Panc1 (cell line): ENCODE measurements around the gene MITF. TPM values are rescaled to one million over a fixed set of nuclear protein-coding genes. Genes with fewer than 3 reads are reported as not detected.

ENCODE experiments used
- ATAC-seq: fragments of 200-7000 bp; cut with Tn5 transposase; 2 replicates; pipeline ENCODE4 v1.9.1; 2020; ENCODE audit warnings: mild to moderate bottlenecking, moderate library complexity
- BruUV-seq: library from RNA; stranded (reverse); fragments of 400-500 nt; replicated peaks from 2 replicates; lab custom pipeline; 2021; lab: Mats Ljungman, UMichigan
- CTCF ChIA-PET: fragments of 300-600 bp; sonication (Branson Sonifier 250); formaldehyde crosslinking; loops from one replicate; lab custom pipeline; 2022; ENCODE audit warnings: antibody characterized with exemption; lab: Charles Lee
- POLR2A ChIA-PET: fragments of 300-600 bp; sonication (Branson Sonifier 250); formaldehyde crosslinking; loops from one replicate; lab custom pipeline; 2022; ENCODE audit warnings: antibody characterized with exemption; lab: Charles Lee
- DNase-seq: peaks from one replicate; pipeline ENCODE4 v3.0.0-alpha.2; 2010; ENCODE audit warnings: low read depth, low spot score
- H3K27ac ChIP-seq: 2 replicates; pipeline ENCODE4 v1.5.1; 2011; ENCODE audit warnings: mild to moderate bottlenecking, low read length, inconsistent platforms
- H3K27me3 ChIP-seq: fragments of 200-500 bp; sonication (Bioruptor generic); 2 replicates; pipeline ENCODE4 v1.6.0; 2014; ENCODE audit warnings: low read length, inconsistent platforms; ENCODE audit not compliant: control insufficient read depth, insufficient read depth
- H3K36me3 ChIP-seq: fragments of 200-500 bp; sonication (Bioruptor generic); 2 replicates; pipeline ENCODE4 v1.5.1; 2014; ENCODE audit warnings: inconsistent platforms, mild to moderate bottlenecking, low read length, moderate library complexity; ENCODE audit not compliant: control insufficient read depth, insufficient read depth
- H3K4me1 ChIP-seq: 2 replicates; pipeline ENCODE4 v1.5.1; 2011; ENCODE audit warnings: inconsistent platforms, mild to moderate bottlenecking, low read length, moderate library complexity; ENCODE audit not compliant: control insufficient read depth, insufficient read depth
- H3K4me3 ChIP-seq, 2 experiments: 2 replicates each; pipeline ENCODE4 v1.5.1; 2011 to 2012; ENCODE audit warnings: low read depth in 2 of 2, low read length in 2 of 2, mild to moderate bottlenecking in 2 of 2, inconsistent platforms in 1 of 2, moderate library complexity in 1 of 2
- H3K9me3 ChIP-seq: fragments of 200-500 bp; sonication (Bioruptor generic); 2 replicates; pipeline ENCODE4 v1.5.1; 2014; ENCODE audit warnings: low read depth, mild to moderate bottlenecking, inconsistent platforms, low read length, moderate library complexity; ENCODE audit not compliant: control insufficient read depth, insufficient read depth
- CTCF ChIP-seq: fragments of 450-650 bp; IDR thresholded peaks from 2 replicates; pipeline ENCODE4 v1.5.1; 2017; ENCODE audit warnings: mild to moderate bottlenecking
- POLR2AphosphoS5 ChIP-seq: IDR thresholded peaks from 2 replicates; pipeline ENCODE4 v1.6.1; 2012; ENCODE audit warnings: mild to moderate bottlenecking, low read depth, low read length, moderate library complexity
- REST ChIP-seq, 2 experiments: IDR thresholded peaks; 2 replicates each; pipeline ENCODE4 v1.6.1; 2011 to 2012; ENCODE audit warnings: low read depth in 2 of 2, control low read depth in 1 of 2, low read length in 1 of 2, mild to moderate bottlenecking in 1 of 2, moderate library complexity in 1 of 2; ENCODE audit not compliant: insufficient read depth in 1 of 2
- SIN3A ChIP-seq: IDR thresholded peaks from 2 replicates; pipeline ENCODE4 v1.6.1; 2012; ENCODE audit warnings: low read depth, mild to moderate bottlenecking, low read length, moderate library complexity, borderline replicate concordance; ENCODE audit not compliant: insufficient read depth
- TCF7L2 ChIP-seq: IDR thresholded peaks from 2 replicates; pipeline ENCODE4 v1.6.1; 2011; ENCODE audit warnings: mild to moderate bottlenecking, low read depth, low read length, inconsistent platforms
- in situ Hi-C: cut with HindIII; loops from 2 replicates; pipeline ENCODE4 v1.10.0; 2016; ENCODE audit warnings: low sequenced_read_pairs, low pct_unique_long_range_greater_than_20kb
- intact Hi-C: fragments of 100-400 bp; cut with micrococcal nuclease; formaldehyde crosslinking; loops from one replicate; pipeline ENCODE4 v1.10.0; 2022; ENCODE audit not compliant: unreplicated experiment
- total RNA-seq: library from RNA; stranded (reverse); gene quantifications from one replicate; pipeline ENCODE4 v1.2.1, GENCODE V29; 2021; ENCODE audit not compliant: unreplicated experiment

MITF gene
- total RNA-seq, 1 experiment from 2014 or later, result 10.8 TPM

DNA sequence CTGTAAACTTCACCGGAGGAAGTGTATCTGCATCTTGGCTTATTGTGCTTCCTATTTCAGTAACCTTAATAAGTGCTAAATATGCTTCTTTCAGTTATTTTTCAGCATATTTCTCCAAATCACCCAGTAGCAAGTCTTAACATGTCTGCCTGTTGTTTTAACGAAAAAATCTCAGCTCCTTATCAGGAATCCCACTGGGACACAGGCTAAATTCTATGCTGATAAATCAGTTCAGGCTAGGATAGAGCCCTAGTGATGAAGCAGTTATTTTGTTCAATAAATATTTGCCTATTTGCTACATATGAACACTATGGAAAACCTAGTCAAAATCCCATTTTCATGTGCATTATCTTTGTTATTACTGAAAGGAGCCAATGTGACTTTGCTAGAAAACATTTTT, 8.2 kb upstream of the MITF start:
- DNase-seq, result no peak
- intact Hi-C loops (no loop called here), in situ Hi-C loops (no loop called here)
- Histone ChIP-seq H3K4me1 (no peaks in the 10 kb centered on the region), H3K27ac (no peak overlapping the region), H3K9me3 (no peaks in the 10 kb centered on the region), H3K27me3 (no peaks in the 10 kb centered on the region), H3K4me3 (no peak overlapping the region), H3K36me3 (no peaks in the 10 kb centered on the region)
- TF ChIP-seq REST (IDR thresholded peaks at IDR 0.05; ENCODE audit: insufficient read depth in 1 of 2, low read depth in 2 of 2, low read length in 1 of 2) (no peak), POLR2AphosphoS5 (no peak), CTCF (no peak), TCF7L2 (no peak), SIN3A (no peak)
- CTCF ChIA-PET, result no interaction called here
- BruUV-seq, result no TSS peak
- no peak for ATAC-seq
- POLR2A ChIA-PET, result no interaction called here

DNA sequence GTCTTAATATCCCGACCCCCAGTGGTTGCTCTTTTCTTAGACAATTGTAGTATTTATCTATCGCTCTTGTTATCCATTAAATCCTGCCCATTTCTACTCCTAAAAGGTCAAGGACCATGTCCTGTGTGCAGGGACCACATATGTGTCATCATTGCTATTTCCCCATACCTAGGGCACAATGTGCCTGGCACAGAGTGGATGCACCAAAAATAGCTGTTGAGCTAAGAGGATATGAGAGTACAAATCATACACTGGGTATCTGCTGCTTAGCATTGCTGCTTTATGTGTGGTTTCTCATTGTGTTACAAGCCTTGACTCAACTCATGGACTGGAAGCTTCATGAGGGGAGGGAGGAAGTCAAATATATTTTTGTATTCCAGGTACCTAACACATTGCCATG, 3.4 kb upstream of the MITF start:
- CTCF ChIA-PET, result interaction anchor here (0.5 kb wide), 1 partner anchor 109 kb away, joined by 14 read pairs; no protein-coding TSS in a partner anchor
- in situ Hi-C loops, result no loop called here
- POLR2A ChIA-PET, result no interaction called here

More for the DNA sequence above, 3.4 kb upstream of the MITF start:
- DNase-seq (no peak), ATAC-seq (no peak)
- H3K27me3 ChIP-seq, result no peaks in the 10 kb centered on the region
- intact Hi-C loops, result no loop called here
- no peak overlapping the region for H3K4me3 ChIP-seq
- no peak overlapping the region for H3K27ac ChIP-seq
- TF ChIP-seq CTCF, result no peak
- TF ChIP-seq REST (IDR thresholded peaks at IDR 0.05; ENCODE audit: insufficient read depth in 1 of 2, low read depth in 2 of 2, low read length in 1 of 2), result no peak
- TF ChIP-seq TCF7L2, result no peak
- no peak for TF ChIP-seq SIN3A
- TF ChIP-seq POLR2AphosphoS5, result no peak
- no TSS peak for BruUV-seq
- H3K4me1 ChIP-seq, result peaks cover 4% of the 10 kb centered on the region; the same call in 1 of the 2 replicates
- no peaks in the 10 kb centered on the region for H3K9me3 ChIP-seq
- no peaks in the 10 kb centered on the region for H3K36me3 ChIP-seq
